Measurements from ENCODE around the gene FLYWCH1.

DNA sequence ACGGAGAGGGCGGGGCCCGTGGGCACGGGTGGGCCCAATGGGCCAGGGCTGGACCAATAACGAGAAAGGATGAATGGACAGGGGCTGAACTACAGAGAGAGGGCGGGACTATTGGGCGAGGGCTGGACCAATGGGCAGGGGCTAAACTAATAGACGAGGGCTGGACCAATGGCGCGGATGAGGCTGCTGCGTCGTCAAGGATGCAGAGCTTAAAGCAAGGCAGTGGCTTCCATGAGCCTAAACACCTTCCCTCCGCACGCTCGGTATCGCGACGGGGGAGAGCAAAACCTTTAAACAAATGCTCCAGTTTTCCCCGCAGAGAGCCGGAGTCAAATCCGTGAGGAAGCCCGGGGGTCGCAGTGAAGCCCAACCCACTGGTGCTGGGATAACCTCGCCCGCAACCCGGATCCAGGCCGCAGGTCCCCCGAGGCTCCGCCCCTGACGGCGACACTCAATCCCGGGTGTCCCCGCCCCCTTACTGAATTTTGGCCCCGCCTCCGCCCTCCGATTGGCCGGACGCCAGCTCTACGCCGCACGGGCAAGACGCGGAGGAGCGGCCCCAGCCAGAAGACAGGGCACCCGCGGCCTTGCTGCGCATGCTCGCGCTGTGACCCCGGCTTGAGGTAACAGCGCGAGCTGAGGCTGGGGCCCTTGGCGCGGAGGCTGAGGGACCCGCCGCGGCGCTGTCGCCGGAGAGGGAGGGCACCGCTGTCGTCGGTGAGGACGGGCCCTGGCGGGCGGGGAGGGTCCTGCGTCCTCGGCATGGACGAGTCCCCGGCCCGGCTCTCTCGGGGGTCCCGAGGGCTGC is 28.9 kb upstream of the FLYWCH1 start, which contains the start of gene FLYWCH2:
- TF ChIP-seq POLR2AphosphoS5 (IDR thresholded peaks at IDR 0.05; ENCODE audit: borderline replicate concordance, low read depth, low read length), result peak; percentile 89; the same call in 1 of the 2 replicates
- no peak for TF ChIP-seq EZH2 (IDR thresholded peaks at IDR 0.05)
